ENCODE results near the gene RGPD8.
"Not testable (repeated sequence)": the region's sequence is repeated elsewhere in the genome, so short reads cannot be mapped to it uniquely, and the experiment has no call there.

Gene RGPD8

DNA sequence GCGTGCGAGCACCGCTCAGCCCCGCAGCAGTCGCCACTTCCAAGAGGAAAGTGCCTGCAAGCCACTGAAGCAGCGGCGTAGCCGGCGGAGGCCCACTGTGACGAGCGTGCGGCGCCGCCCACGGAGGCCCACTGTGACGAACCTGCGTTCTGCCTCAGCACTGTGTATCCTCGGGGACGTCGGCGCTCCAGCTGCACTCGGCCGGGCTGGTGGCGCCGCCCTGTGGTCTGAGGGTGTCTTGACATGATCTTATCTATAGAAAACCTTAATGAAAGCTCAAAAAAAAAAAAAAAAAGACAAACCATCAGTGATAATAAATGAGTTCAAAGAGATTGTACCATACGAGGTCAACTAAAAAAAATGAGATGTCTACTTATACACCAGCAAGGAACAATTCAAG lies at the start of gene RGPD8:
Gene RGPD8, minus strand, starts transcription at position 166 of the 400 bp plus-strand sequence. CDS start 192 bp downstream, outside the sequence.
- not testable (repeated sequence) for DNase-seq

DNA sequence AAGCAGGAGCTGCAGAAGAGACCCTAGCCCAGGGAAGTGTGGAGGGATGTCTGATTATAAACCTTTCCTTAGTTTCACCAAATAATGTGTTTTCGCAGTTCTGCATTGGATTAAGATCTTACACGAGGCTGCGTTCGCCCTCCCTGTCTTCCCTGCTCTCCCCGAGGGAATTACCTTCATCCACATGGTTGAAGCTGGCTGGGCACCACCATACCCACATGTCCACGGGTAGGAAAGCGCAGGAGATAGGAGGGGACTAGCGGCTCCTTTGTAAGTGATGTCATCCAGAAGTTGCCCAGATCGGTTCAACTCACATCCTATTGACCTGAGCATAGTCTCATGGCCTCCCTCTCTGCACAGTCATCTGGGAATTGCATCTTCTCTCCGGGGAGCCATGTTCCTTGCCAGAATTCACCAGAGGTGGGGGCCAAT lies 49.6 kb upstream of the RGPD8 start:
- DNase-seq: peak in 16 of 58 donors; percentile 5 to 48 (median 29)

DNA sequence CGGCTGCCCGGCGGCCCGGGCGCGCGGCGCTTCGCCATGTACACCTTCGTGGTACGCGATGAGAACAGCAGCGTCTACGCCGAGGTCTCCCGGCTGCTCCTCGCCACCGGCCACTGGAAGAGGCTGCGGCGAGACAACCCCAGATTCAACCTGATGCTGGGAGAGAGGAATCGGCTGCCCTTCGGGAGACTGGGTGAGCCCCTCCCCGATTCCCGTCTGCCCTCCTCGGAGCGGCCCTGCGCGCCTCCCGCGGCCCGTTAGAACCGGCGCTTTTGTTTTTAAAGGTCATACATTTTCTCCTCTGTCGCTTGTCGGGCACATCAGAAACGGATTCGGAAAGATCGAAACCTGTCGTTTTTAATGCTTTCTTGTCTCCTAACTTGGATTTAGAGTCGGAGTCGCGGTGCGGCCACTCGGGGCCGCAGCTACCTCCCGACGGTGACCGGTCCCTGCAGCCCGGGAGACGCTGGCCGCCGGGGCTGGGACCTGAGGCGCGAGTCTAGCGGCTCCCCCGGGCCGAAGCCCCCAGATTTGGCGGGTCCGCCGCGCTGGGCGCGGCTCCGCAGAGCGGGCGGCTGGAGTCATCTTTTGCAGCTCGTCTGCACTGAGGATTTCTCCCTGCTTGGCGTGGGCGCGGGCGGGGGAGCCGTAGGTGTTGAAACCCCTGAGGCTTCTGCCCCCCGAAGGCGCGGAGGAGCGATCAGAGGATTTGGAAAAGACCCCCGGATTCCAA lies 49.0 kb upstream of the RGPD8 start:
- peak in 30 of 58 donors; percentile 12 to 64 (median 46) for DNase-seq

DNA sequence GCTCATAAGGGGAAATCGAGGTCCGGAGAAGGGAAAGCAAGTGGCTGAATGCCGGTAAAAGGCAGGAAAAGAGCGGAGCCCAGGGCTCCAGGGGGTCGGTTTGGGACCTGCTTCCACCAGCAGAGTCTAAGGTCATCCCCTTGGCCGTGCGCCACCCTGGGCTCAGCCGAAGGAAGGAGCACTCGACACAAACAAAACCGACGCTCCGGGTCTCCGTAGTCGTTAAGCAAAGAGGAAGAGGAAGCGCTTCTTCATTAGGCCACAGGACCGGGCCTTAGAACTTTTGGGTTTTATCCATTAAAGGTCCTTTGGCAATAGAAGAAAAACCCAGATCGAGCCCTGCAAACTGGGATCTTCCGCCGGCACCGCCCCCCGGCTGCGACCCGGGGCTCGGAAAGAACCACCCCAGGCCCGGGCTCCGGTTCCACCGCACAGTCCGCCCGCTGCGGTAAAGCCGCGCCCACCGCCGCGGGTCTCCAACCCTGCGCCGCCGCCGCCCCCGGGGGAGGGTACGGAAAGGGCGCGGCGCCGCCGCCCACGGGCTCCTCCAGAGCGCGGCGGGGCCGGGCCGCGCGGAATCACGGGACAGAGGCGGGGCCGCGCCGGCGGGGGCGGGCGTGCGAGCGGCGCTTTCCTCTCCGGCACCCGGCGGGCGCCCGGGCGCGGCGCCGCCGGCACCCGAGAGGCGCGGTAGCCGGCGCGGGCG lies 48.2 kb upstream of the RGPD8 start, which contains the start of gene TTL:
Gene TTL, plus strand, starts transcription at position 629 of the 706 bp plus-strand sequence. CDS start 189 bp downstream, outside the sequence.
- peak in 55 of 58 donors; percentile 12 to 80 (median 66) for DNase-seq

DNA sequence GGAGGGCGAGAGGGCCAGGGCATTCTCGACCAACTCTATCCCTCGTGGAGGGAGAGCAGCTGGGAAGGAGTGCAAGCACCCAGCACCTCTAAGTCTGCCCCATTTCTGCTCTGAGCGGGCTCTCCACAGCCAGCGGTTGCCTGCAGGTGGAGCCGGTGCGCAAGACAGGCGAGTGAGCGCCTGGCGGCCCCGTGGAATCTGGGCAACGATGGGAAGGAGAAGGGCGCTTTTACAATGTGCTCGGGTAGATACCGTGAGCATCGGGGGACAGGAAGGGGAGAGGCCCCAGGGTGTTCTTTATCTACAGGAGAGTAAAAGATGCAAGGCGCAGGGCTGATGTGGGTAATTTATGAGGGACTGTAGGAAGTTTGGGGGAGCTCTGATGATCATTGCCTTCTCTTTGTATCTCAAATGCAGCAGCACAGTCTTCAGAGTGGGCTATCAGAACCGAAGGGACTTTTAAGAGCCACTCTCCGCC lies 47.6 kb upstream of the RGPD8 start:
- DNase-seq: peak in 57 of 58 donors; percentile 37 to 89 (median 77)

DNA sequence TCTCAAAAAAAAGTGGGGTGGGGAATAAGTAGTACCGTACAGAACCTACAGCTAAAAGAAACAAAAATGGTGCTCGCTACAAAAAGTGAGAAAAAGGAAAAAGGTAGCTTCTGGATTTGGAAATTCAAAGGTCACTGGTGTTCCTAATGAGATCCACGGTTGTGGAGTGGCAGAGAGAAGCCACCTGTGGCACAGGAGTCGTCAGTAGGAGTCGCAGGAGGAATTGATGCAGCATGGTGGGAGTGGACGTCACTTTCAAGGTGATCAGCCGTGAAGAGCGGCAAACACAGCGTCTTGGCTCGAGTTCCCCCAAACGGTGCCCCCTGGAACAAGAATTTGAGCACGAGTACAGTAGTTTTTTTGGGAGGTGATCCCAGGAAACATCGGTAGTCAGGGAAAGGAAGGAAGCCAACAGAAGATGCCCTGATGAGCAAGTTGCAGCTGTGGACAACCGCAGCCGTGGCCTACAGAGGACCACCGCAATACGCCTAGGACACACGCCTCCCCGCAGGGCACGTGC lies 47.1 kb upstream of the RGPD8 start:
- no peak for DNase-seq

DNA sequence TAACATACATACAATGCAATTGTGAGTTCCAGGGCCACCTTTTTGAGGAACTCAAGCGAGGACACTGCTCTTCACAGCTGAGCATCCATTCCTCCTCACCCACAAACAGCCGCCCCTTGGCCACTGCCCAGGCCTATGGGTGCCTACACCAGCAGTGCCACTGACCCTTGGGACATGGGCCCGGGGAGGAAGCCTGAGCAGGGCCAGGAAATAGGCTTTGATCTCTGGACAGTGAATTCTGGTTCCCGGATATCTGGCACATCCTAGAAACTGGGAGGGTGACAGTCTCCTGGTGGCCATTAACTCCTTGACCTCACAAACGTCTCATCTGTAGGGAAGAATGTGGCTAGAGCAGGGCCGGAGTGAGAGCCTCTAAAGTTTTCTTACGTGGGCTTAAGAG lies 43.0 kb upstream of the RGPD8 start:
- DNase-seq: no peak

DNA sequence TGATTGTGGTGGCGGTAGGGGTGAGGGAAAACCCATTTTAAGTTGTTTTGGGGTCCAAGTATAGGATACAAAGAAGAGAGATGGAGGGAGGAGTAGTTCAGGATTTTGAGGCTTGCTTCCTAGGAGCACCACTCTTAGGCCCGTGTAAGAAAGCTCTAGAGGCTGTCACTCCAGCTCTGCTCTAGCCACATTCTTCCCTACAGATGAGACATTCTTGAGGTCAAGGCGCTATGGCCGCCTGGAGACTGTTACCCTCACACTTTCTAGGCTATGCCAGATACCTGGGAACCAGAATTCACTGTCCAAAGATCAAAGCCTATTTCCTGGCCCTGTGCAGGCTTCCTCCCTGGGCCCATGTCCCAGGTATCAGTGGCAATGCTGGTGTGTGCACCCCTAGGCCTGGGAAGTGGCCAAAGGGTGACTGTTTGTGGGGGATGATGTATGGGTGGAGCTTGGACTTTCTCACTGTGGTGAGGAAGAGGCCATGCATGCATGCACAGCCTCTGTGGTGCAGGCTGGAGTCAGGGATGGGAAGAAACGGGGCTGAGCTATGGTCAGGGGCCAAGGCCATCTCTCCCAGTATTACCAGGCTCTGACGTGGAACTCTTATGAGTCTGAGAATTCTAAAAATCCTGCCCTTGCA lies 41.5 kb upstream of the RGPD8 start:
- DNase-seq: no peak

DNA sequence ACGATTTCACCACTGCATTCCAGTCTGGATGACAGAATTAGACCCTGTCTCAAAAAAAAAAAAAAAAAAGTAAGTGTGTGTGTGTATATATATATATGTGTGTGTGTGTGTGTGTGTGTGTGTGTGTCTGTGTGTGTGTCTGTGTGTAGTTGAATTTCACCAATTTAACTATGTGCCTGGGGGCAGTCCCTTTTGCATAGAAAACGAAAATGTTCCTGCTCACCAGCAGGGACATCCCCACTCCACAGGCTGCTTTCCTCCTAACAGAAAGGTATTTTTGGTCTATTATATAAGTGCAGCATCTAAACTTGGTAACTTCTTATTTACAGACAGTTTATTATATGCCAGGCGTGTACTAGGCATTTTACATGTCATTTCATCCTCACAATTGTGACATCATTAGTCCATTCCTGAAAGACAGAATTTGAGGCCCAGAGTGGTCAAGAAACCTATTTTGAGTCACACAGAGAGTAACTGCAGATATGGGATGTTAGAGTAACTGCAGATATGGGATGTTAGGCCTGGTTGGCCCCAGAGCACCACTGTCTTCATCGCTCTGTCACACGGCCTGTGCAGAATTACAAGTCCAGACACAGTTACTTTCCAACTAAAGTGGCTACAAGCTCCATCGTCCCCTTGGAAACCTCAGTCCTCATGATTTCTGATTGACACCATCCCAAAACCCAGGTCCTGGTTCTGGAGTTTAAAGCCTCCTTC lies 39.3 kb upstream of the RGPD8 start:
- no peak for DNase-seq

DNA sequence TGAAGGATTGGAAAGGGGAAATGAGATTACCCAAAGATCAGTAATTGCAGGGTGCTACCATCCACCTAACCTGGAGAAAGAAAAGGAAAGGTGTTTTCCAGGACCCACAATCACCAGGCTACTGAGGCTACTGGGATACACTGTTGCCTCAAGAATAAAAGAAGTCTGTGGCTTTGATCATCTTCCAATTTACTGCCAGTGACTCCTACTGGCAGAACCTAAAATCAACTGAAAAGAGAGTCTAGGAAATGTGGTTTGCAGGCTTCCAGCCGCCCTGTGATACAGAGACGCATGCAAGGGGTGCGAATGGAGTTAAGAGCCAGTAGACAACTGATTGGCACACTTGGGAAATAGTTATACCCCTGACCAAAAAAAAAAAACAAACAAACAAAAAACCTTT lies 31.9 kb upstream of the RGPD8 start:
- DNase-seq: no peak

DNA sequence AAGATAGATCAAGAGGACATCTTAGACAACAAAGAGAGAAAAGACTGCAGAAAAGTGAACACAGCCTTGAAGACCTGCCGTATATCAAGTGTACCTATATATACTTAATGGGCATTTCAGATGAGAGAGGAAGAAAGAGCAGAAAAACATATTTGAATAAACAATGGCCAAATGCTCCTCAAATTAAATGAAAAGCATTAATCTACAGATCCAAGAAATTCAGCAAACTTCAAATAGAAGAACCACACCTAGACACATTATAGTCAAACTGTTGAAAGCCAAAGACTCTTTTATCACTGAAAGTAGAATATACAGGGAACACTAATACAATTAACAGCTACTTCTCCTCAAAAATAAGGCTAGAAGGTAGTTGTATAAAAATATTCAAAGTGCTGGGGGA lies 29.8 kb upstream of the RGPD8 start:
- DNase-seq: no peak

DNA sequence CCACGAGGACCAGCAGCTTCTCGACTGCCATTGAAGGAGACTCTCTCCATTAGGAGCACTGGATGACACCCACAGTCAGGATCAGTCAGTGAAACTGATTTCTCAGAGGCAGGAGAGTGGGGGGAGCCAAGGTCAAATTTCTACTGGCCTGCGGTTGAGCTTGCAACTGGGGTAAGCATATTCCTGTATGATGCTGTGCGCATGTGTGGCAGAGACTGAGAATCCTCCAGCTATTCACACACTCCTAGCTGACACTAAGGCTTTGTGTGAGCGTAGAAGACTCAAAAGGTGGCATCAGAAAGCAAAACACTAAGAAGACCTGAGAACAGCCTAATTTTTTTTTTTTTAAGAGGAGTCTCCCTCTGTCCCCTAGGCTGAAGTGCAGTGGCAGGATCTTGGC lies 28.7 kb upstream of the RGPD8 start:
- no peak for DNase-seq

DNA sequence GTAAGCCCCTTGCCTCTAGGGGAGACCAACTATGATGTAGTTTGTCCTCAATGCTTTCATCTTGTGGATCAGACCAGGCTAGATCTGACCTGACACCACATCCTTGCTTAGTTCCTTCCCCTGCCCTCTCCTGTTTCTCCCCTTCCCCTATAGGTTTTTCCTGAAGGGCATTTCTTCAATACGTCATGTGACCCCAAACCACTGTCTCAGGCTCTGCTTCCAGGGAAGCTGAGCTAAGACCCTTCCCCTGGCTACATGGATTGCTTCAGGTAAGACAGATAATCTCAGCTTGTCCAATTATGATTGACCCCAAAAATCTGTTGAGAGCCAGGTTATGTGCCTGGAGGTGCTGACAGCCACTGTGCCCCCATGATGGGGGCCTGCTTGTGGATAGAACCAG lies 25.9 kb upstream of the RGPD8 start:
- no peak for DNase-seq

DNA sequence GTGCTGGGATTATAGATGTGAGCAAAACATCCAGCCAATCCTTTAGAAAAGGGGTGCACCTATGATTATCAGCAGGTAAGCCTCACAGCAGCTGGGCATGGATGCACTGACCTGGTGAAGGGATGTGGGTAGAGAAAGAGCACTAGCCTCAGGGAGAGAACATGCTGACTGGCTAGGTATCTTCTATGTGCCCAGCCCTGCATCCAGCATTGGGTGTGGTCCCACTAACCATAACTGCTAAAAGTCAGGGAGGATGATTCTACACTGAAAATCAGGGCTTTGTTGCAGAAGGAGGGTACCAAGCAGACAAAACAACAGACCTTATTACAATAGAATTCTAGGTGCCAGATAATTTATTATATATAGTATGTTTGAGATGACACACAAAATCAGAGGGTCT lies 21.1 kb upstream of the RGPD8 start:
- DNase-seq: no peak

DNA sequence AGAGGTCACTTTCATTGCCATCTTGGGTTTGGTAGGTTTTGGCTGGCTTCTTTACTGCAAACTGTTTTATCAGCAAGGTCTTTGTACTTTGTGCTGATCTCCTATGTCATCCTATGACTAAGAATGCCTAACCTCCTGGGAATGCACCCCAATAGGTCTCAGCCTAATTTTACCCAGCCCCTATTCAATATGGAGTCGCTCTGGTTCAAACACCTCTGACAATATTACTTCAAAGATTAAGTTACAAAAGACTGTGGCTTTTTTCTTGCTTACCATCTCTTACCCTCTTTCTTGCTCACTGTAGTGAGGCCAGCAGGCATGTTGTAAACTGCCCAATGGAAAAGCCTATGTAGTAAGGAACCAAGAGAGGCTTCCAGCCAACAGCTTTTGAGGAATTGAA lies 17.9 kb upstream of the RGPD8 start:
- no peak for DNase-seq

DNA sequence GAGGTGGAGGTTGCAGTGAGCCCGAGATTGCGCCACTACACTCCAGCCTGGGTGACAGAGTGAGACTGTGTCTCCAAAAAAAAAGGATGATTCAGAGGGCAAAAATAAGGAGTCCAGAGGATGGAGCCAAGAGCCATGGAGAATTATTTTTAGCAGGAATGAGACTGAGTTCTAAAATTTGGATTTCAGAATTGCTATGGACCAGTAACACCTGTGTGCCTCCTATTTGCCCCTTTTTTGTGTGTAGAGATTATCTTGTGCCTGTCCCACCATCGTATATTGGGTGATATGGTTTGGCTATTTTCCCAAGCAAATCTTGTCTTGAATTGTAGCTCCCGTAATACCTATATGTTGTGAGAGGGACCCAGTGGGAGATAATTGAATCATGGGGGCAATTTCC lies 16.4 kb upstream of the RGPD8 start:
- DNase-seq: no peak

DNA sequence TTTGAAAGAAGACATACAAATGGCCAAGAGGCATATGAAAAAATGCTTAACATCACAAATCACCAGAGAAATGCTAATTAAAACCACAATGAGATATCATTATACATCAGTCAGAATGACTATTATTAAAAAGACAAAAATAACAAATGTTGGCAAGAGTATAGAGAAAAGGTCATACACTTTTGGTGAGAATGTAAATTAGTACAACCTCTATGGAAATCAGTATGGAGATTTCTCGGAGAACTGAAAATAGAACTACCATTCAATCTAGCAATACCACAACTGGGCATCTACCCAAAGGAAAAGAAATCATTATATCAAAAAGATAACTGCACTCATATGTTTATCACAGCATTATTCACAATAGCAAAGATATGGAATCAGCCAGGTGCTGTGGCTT lies 10.8 kb upstream of the RGPD8 start:
- DNase-seq: not testable (repeated sequence)

DNA sequence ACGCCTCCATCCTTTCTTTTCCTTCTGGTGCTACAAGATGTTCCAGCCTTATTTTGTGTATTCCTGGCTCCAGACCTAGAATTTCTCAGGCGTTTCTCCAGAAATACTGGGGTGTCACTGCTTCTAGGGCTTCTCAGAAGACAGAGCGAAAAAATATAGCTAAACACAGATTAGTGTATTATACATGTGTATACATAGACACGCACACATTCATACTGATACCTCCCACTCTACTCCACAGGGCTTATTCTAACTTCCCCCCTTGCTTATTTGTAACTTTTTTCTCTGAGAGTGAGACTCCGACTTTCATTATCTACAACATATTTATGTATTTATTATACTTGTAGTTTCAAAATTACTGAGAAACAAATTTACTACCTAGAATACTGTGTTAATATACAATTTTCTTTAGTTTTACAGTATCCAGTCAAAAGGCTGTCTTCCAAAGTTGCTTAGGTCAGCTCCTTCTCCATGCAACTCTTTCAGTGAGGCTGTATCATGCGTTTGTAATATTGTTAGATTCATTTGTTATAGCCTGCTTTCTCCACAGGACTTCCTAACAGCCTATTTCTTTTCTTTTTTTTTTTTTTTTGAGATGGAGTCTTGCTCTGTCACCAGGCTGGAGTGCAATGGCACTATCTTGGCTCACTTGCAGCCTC lies 5.3 kb upstream of the RGPD8 start:
- not testable (repeated sequence) for DNase-seq

DNA sequence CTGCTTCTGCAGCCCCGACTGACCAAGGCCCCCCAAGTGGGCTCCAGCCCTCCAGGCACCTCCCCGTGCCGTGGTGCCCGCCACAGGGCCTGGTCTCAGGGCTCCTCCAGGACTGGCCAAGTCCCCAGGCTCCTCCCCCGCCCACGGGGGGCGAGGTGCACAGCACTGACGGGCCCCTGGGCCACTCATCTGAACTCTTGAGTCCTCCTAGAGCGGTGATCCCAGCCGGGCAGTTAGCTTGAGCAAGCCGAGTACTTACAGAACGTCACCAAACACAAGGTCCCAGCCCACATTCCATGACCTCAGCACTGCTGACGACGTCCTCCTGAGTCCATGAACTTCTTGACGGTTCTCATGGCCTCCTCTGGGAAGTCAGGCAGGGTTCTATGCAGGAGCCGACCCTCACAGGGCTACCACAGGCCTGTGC lies 4.0 kb upstream of the RGPD8 start:
- DNase-seq: not testable (repeated sequence)

DNA sequence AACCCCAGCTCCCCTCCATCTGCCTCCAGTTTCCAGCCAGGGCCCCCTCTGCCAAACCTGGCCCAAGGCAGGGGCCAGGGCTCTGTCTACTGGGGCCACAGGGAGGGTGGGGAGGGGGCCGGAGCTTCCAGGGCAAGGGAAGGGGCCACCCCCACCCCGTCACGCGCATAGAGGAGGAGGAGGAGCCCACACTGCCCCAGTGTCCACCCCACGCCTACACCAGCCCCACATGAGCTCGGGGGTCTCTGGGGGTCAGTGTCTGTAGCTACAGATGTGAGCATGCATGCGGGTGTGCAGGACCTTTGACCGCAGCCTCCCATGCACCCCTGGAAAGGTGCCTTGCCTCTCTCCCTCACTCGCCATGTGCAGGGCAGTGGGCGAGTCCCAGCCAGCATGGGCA lies 3.5 kb upstream of the RGPD8 start:
- not testable (repeated sequence) for DNase-seq

Data from anterior cingulate cortex (tissue), 58 donors.